OCI-LY3 (cell line): ENCODE measurements around the gene GJB2.

ENCODE experiments used
- H2AFZ ChIP-seq: fragments of 200-600, 300-600 bp; shearing (Covaris generic); 2 replicates; pipeline ENCODE4 v1.6.0; 2014; ENCODE audit warnings: antibody characterized with exemption, low read depth, low read length
- H3K27ac ChIP-seq: fragments of 200-600, 300-600 bp; sonication (generic); 2 replicates; pipeline ENCODE4 v1.5.1; 2014; ENCODE audit warnings: mild to moderate bottlenecking, low read length, moderate library complexity, mixed read lengths
- H3K27me3 ChIP-seq: fragments of 200-600, 300-600 bp; sonication (generic); 2 replicates; pipeline ENCODE4 v1.6.1; 2014; ENCODE audit warnings: low read depth, low read length, mixed read lengths
- H3K36me3 ChIP-seq: fragments of 200-600, 300-600 bp; sonication (generic); replicated peaks from 2 replicates; pipeline ENCODE3; 2014; ENCODE audit warnings: low read depth, low read length, mixed read lengths
- H3K4me1 ChIP-seq: fragments of 300-600, 200-600 bp; sonication (generic); 2 replicates; pipeline ENCODE4 v1.6.1; 2014; ENCODE audit warnings: low read length, mixed read lengths
- H3K4me2 ChIP-seq: fragments of 200-600, 300-600 bp; sonication (generic); 2 replicates; pipeline ENCODE4 v1.6.1; 2014; ENCODE audit warnings: low read length, mixed read lengths
- H3K4me3 ChIP-seq: fragments of 300-600, 200-600 bp; sonication (generic); 2 replicates; pipeline ENCODE4 v1.5.1; 2014; ENCODE audit warnings: antibody characterized with exemption, mild to moderate bottlenecking, low read length, moderate library complexity
- H3K79me2 ChIP-seq: fragments of 300-600, 200-600 bp; shearing (Covaris generic); 2 replicates; pipeline ENCODE4 v1.6.1; 2014; ENCODE audit warnings: mild to moderate bottlenecking, low read length, mixed read lengths
- H3K9ac ChIP-seq: fragments of 300-600, 200-600 bp; shearing (Covaris generic); 2 replicates; pipeline ENCODE4 v1.6.0; 2014; ENCODE audit warnings: mild to moderate bottlenecking, low read length, moderate library complexity
- H3K9me3 ChIP-seq: fragments of 200-600, 300-600 bp; shearing (Covaris generic); 2 replicates; pipeline ENCODE4 v1.6.1; 2014; ENCODE audit warnings: low read length, mixed read lengths; ENCODE audit not compliant: insufficient read depth
- H4K20me1 ChIP-seq: fragments of 200-600, 300-600 bp; sonication (generic); 2 replicates; pipeline ENCODE4 v1.6.1; 2016; ENCODE audit warnings: low read length, mixed read lengths; ENCODE audit not compliant: insufficient read depth
- CTCF ChIP-seq: fragments of 200-600, 300-600 bp; sonication (generic); IDR thresholded peaks from 2 replicates; pipeline ENCODE4 v1.5.1; 2014; ENCODE audit warnings: antibody characterized with exemption, low read length, low read depth
- EZH2phosphoT487 ChIP-seq: fragments of 200-600 bp; shearing (Covaris generic); IDR thresholded peaks from 2 replicates; pipeline ENCODE4 v1.6.1; 2018; ENCODE audit warnings: antibody characterized with exemption, mixed run types, low read depth

GJB2 gene

DNA sequence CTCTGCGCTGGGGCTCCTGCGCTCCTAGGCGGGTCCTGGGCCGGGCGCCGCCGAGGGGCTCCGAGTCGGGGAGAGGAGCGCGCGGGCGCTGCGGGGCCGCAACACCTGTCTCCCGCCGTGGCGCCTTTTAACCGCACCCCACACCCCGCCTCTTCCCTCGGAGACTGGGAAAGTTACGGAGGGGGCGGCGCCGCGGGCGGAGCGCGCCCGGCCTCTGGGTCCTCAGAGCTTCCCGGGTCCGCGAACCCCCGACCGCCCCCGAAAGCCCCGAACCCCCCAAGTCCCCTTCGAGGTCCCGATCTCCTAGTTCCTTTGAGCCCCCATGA is at the start of gene GJB2:
Gene GJB2, minus strand, starts transcription at position 103 of the 326 bp plus-strand sequence. CDS start 3,357 bp downstream, outside the sequence.
- peaks cover 4% of the 10 kb centered on the region; the same call in 1 of the 2 replicates for H3K4me1 ChIP-seq
- H3K36me3 ChIP-seq = no peaks in the 10 kb centered on the region
- H3K27me3 ChIP-seq = peaks cover 19% of the 10 kb centered on the region
- H4K20me1 ChIP-seq = no peaks in the 10 kb centered on the region
- no peaks in the 10 kb centered on the region for H3K9me3 ChIP-seq
- H3K4me3 ChIP-seq = no peak within 1 kb of the TSS
- TF ChIP-seq CTCF = no peak
- TF ChIP-seq EZH2phosphoT487 = no peak
- H3K9ac ChIP-seq = no peak within 1 kb of the TSS
- no peak within 1 kb of the TSS for H3K4me2 ChIP-seq
- no peak within 1 kb of the TSS for H3K27ac ChIP-seq
- H3K79me2 ChIP-seq = no peaks in the 10 kb centered on the region
- no peak within 1 kb of the TSS for H2AFZ ChIP-seq

- Histone ChIP-seq H3K4me3 (no peak overlapping the region), H3K9me3 (no peaks in the 10 kb centered on the region), H3K27ac (no peak overlapping the region), H3K9ac (no peak overlapping the region), H4K20me1 (no peaks in the 10 kb centered on the region), H3K4me1 (no peaks in the 10 kb centered on the region), H3K79me2 (no peaks in the 10 kb centered on the region), H3K27me3 (peaks cover 3% of the 10 kb centered on the region; the same call in 1 of the 2 replicates), H3K4me2 (no peak overlapping the region), H2AFZ (no peak overlapping the region), H3K36me3 (no peaks in the 10 kb centered on the region)
- TF ChIP-seq EZH2phosphoT487 = no peak
- no peak for TF ChIP-seq CTCF
These were observed 48.9 kb upstream of the GJB2 start for GRCh38 chr13:20241593-20241992.

DNA sequence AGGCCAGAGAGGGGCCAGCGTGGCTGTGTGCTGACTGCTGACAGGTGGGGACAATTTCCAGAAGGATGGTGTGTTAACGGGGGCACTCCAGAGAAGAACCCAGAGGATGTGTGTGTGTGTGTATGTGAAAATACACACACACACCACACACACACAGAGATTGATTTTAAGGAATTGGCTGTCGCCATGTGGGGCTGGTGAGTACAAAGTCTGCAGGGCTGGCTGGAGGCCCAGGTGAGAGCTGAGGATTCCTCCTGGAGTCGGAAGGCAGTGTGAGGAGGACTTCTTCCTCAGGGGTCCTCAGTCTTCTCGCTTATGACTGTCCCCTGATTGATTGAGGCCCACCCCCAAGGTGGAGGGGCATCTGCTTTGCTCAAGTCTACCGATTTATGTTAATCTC is 47.0 kb upstream of the GJB2 start:
- H3K27ac ChIP-seq = no peak overlapping the region
- no peaks in the 10 kb centered on the region for H3K4me1 ChIP-seq
- TF ChIP-seq EZH2phosphoT487 = no peak
- no peak for TF ChIP-seq CTCF
- no peaks in the 10 kb centered on the region for H3K79me2 ChIP-seq
- no peaks in the 10 kb centered on the region for H3K9me3 ChIP-seq
- H2AFZ ChIP-seq = no peak overlapping the region
- no peak overlapping the region for H3K9ac ChIP-seq
- H3K4me2 ChIP-seq = no peak overlapping the region
- H3K4me3 ChIP-seq = no peak overlapping the region
- H3K36me3 ChIP-seq = no peaks in the 10 kb centered on the region
- no peaks in the 10 kb centered on the region for H4K20me1 ChIP-seq
- peaks cover 3% of the 10 kb centered on the region; the same call in 1 of the 2 replicates for H3K27me3 ChIP-seq

DNA sequence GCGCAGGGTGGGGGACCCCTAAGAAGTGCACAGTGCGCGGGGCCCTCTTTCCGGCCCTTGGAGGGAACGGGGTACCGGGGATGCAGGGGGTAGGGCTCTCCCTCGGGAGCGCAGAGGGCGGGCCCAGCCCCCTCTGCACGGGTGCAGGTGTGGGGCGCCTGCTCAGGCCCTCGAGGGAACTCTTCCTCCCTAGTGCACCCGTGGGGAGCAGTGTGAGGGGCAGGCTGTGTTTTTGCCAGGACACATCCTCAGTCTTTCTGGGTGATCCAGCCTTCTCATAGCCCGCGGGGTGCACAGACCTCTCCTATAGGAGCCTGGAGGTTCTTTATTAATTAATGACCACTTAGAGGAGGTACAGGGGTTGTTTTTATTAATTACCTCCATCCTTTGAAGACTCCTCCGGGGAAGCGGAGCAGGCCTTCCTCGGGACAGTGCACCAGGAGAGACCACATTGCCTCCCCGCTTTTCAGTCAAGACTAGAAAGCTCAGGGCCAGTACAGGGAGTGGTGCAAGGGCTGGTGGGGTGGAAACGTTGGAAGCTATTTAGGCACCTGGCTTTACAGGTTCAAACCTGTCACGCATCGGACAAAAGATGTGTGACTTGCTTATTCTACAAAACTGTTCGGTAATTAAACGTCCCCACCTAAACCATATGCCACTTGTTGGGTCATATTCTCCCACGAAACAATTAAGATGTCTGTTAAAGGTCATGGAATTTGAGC is 40.0 kb upstream of the GJB2 start:
- TF ChIP-seq EZH2phosphoT487 (no peak), CTCF (no peak)
- Histone ChIP-seq H3K27me3 (no peaks in the 10 kb centered on the region), H3K79me2 (no peaks in the 10 kb centered on the region), H3K4me2 (no peak overlapping the region), H4K20me1 (no peaks in the 10 kb centered on the region), H3K4me1 (no peaks in the 10 kb centered on the region), H3K4me3 (no peak overlapping the region), H3K9me3 (no peaks in the 10 kb centered on the region), H3K27ac (no peak overlapping the region), H3K9ac (no peak overlapping the region), H2AFZ (no peak overlapping the region), H3K36me3 (no peaks in the 10 kb centered on the region)
